ENCODE measurements around the gene HSBP1L1. TPM values are rescaled to one million over a fixed set of nuclear protein-coding genes. Genes with fewer than 3 reads are reported as not detected.

HSBP1L1 gene
- total RNA-seq, 6 experiments from 2014 or later: 16.8 to 35.1 (median 23.7) TPM

DNA sequence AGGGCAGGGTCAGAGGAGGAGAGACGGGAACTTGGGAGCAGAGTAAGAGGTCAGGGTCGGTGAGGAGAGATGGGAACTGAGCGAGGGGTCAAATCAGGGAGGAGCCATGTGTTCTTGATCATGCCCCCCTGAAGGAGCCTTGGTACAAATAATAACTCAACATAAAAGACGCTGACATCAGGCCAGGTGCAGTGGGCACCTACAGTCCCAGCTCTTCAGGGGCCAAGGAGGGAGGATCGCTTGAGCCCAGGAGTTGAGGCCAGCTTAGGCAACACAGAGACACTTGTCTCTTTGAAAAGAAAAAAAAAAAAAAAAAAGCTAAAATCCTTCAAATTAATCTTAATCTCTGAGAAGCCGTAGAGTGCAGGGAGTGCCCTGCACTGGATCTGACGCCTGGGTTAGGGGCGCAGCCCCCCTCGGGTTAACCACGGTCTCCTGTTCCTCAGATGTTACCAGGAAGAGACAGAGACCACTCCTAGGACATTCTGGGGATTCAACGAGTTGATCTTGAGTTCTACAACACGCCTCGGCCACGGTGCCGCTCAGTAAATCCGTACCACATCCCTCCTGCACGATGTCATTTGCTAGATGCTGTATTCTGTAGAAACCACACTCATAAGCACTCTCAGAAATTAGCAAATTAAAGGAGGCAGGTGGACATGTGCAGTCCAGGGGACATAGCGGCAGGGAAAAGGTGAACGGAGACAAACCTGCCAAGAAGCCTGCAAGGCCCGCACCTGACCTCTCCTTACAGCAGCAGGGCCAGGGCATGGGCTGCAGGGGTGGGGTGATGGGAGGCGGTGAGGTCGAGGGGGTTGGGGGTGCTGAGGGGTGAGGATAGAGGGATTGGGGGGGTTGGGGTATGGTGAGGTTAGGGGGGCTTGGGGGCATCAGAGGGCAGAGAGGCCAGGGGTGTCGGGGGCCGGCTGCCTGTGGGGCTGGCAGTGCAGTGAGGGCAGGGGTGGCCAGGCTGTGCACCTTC lies 42.2 kb upstream of the HSBP1L1 start:
- no peak overlapping the region for H3K27ac ChIP-seq
- WGBS (ENCODE audit: insufficient coverage, low coverage, low lambda C conversion rate, missing lambda C conversion rate): 95% methylated on average over 16 of the region's 24 CpGs
- H3K4me3 ChIP-seq: no peak overlapping the region
- DNase-seq: peak in 2 of 3 donors; percentile 27 to 42
- TF ChIP-seq POLR2A (IDR thresholded peaks at IDR 0.05): no peak
- TF ChIP-seq, protein P1, sequence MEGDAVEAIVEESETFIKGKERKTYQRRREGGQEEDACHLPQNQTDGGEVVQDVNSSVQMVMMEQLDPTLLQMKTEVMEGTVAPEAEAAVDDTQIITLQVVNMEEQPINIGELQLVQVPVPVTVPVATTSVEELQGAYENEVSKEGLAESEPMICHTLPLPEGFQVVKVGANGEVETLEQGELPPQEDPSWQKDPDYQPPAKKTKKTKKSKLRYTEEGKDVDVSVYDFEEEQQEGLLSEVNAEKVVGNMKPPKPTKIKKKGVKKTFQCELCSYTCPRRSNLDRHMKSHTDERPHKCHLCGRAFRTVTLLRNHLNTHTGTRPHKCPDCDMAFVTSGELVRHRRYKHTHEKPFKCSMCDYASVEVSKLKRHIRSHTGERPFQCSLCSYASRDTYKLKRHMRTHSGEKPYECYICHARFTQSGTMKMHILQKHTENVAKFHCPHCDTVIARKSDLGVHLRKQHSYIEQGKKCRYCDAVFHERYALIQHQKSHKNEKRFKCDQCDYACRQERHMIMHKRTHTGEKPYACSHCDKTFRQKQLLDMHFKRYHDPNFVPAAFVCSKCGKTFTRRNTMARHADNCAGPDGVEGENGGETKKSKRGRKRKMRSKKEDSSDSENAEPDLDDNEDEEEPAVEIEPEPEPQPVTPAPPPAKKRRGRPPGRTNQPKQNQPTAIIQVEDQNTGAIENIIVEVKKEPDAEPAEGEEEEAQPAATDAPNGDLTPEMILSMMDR (IDR thresholded peaks at IDR 0.05): no peak
- H3K27me3 ChIP-seq: no peaks in the 10 kb centered on the region
- peak in 1 of 4 donors; percentile 2 for ATAC-seq
- peaks cover 0 to 48% (median 20%) of the 10 kb centered on the region in 4 donors for H3K36me3 ChIP-seq
- H3K4me1 ChIP-seq: no peaks in the 10 kb centered on the region
- no peaks in the 10 kb centered on the region for H3K9me3 ChIP-seq
- intact Hi-C loops (cut with DNase I): no loop called here

GRCh38 chr18:79922971-79923411 lies 41.5 kb upstream of the HSBP1L1 start:
- ATAC-seq: peak in 1 of 4 donors; percentile 2
- Histone ChIP-seq H3K36me3 (peaks cover 0 to 50% (median 21%) of the 10 kb centered on the region in 4 donors), H3K27me3 (no peaks in the 10 kb centered on the region), H3K4me3 (no peak overlapping the region), H3K9me3 (no peaks in the 10 kb centered on the region), H3K27ac (no peak overlapping the region), H3K4me1 (no peaks in the 10 kb centered on the region)
- 82% methylated on average over 10 of the region's 17 CpGs for WGBS (ENCODE audit: insufficient coverage, low coverage, low lambda C conversion rate, missing lambda C conversion rate)
- intact Hi-C loops (cut with DNase I): no loop called here
- DNase-seq: peak in 2 of 3 donors; percentile 35 to 37
- no peak for TF ChIP-seq POLR2A (IDR thresholded peaks at IDR 0.05)
- TF ChIP-seq, protein P1 (IDR thresholded peaks at IDR 0.05): no peak

DNA sequence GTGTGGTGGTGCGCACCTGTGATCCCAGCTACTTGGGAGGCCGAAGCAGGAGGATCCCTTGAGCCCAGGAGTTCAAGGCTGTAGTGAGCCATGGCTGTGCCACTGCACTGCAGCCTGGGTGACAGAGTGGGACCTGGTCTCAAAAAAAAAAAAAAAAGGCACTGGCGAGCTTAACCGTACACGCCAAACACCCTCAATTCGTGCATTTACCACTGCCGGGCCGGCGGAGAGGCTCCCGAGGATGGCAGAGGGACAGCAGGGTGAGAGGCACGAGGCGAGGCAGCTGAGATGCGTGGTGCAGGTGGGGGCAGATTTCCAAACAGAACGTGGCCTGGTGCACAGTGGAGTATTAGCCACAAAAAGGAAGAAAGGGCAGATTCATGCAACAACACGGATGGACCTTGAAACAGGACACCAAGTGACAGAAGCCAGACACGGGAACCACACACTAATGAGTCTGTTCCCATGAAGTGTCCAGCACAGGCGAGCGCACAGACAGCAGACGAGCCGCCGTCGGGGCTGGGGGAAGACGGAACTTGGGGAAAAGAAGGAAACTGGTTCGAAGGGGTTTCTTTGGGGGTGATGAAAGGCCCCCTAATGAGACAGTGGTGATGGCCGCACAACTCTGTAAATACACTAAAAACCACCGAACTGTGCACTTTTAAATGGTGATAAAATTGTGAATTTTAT lies 40.4 kb upstream of the HSBP1L1 start:
- Histone ChIP-seq H3K9me3 (no peaks in the 10 kb centered on the region), H3K27ac (no peak overlapping the region), H3K4me1 (no peaks in the 10 kb centered on the region), H3K27me3 (no peaks in the 10 kb centered on the region), H3K36me3 (peaks cover 0 to 51% (median 23%) of the 10 kb centered on the region in 4 donors), H3K4me3 (no peak overlapping the region)
- intact Hi-C loops (cut with DNase I): no loop called here
- no peak for TF ChIP-seq POLR2A (IDR thresholded peaks at IDR 0.05)
- TF ChIP-seq, protein P1 (IDR thresholded peaks at IDR 0.05): no peak
- WGBS (ENCODE audit: insufficient coverage, low coverage, low lambda C conversion rate, missing lambda C conversion rate): 76% methylated on average over 10 of the region's 26 CpGs
- no peak for ATAC-seq
- DNase-seq: peak in 1 of 3 donors; percentile 44

DNA sequence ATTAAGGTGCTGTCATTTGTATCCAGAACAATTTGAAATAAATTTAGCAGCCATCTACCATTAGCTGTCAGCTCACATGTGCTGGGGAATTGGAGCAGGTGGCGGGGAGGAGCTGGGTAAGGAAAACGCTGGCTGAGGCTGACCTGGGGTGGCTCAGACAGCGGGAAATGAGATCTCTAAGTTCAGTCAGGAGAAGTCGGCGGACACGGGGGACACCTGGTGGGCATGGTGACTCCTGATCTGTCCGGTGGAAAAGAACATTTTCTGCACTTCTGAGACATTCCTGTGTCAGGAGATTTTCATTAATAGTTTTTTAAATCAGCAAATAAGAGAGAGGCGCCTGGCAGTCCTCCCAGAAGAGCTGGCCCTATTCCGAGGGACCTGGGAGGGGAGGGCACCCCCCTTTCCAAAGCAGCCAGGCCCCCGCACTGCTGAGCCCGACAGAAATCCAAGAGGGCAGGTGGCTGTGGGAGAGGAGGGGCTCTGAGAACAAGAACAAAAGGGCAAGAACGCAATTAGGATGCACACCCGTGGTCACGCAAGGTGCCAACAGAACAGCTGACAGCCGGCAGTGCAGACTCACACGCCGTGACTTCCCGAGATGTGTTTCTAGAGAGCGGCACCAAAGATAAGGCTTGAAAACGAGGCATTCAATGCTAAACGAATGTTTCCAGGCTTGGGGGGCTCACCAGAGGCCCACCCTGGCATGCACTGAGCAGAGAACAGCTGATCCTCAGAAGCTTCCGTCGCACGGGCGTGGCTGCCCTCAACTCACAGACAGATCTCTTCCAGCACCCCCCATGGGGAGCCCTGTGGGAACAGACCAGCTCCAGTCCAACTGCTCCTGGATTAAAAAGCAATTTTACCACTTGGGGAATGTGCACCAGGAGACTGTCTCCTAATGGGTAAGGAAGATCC lies 39.4 kb upstream of the HSBP1L1 start:
- H3K4me1 ChIP-seq: no peaks in the 10 kb centered on the region
- no peak overlapping the region for H3K27ac ChIP-seq
- H3K9me3 ChIP-seq: no peaks in the 10 kb centered on the region
- TF ChIP-seq, protein P1 (IDR thresholded peaks at IDR 0.05): no peak
- TF ChIP-seq POLR2A (IDR thresholded peaks at IDR 0.05): no peak
- intact Hi-C loops (cut with DNase I): no loop called here
- WGBS (ENCODE audit: insufficient coverage, low coverage, low lambda C conversion rate, missing lambda C conversion rate): 49% methylated on average over 9 of the region's 25 CpGs
- DNase-seq (peak in 2 of 3 donors; percentile 46 to 50), ATAC-seq (peak; percentile 28 to 44 (median 32))
- peaks cover 0 to 53% (median 27%) of the 10 kb centered on the region in 4 donors for H3K36me3 ChIP-seq
- H3K4me3 ChIP-seq: no peak overlapping the region
- no peaks in the 10 kb centered on the region for H3K27me3 ChIP-seq

Data from right lobe of liver (tissue), 6 donors.